HepG2 (cell line): ENCODE results near the gene ZNF142. TPM values are rescaled to one million over a fixed set of nuclear protein-coding genes. Genes with fewer than 3 reads are reported as not detected.

Experiments
- ATAC-seq: fragments of 200-7000 bp; cut with Tn5 transposase; 3 replicates; pipeline ENCODE4 v1.9.1; 2020; ENCODE audit warnings: mild to moderate bottlenecking, moderate library complexity
- BruUV-seq: library from RNA; stranded (reverse); fragments of 400-500 nt; replicated peaks from 2 replicates; lab custom pipeline; 2021; lab: Mats Ljungman, UMichigan
- CTCF ChIA-PET: fragments of 300-600 bp; formaldehyde crosslinking; extraction: SDS; loops from one replicate; lab custom pipeline; 2021; ENCODE audit warnings: low total read pairs, inconsistent platforms, low intra/inter-chr PET ratio; lab: Yijun Ruan, JAX
- POLR2A ChIA-PET: fragments of 350-600 bp; sonication (Branson Sonifier 250); formaldehyde crosslinking; loops from one replicate; lab custom pipeline; 2020; ENCODE audit warnings: antibody characterized with exemption, inconsistent platforms; lab: Yijun Ruan, JAX
- DNase-seq: peaks from one replicate; pipeline ENCODE4 v3.0.0-alpha.2; 2015; ENCODE audit warnings: low spot score
- FAIRE-seq: peaks from 3 replicates; lab custom pipeline; 2011; peaks lifted over from hg19 to GRCh38; lab: Jason Lieb, UNC
- H2AFZ ChIP-seq: one replicate; pipeline ENCODE4 v1.6.1; 2011; ENCODE audit warnings: low read length, inconsistent platforms
- H3K27ac ChIP-seq: fragments of 300-600 bp; 3 replicates; pipeline ENCODE4 v1.8.0; 2011; ENCODE audit warnings: mixed run types, mild to moderate bottlenecking, mixed read lengths, low read length, inconsistent platforms; ENCODE audit not compliant: insufficient read depth; ENCODE audit errors: extremely low read length
- H3K27me3 ChIP-seq, 2 experiments: fragments of 200-600 bp in 1 of 2; 2 replicates in 1 of 2; 3 replicates in 1 of 2; pipeline versions ENCODE4 v1.6.0 to v1.8.0; 2011; ENCODE audit warnings: low read length in 2 of 2, mild to moderate bottlenecking in 2 of 2, moderate library complexity in 2 of 2, inconsistent platforms in 1 of 2; ENCODE audit not compliant: insufficient read depth in 2 of 2, control insufficient read depth in 1 of 2
- H3K36me3 ChIP-seq, 2 experiments: fragments of 200-600 bp in 1 of 2; replicated peaks in 1 of 2; 2 replicates in 1 of 2; 3 replicates in 1 of 2; pipeline versions ENCODE4 v1.5.1 to v1.8.0; 2011; ENCODE audit warnings: low read length in 2 of 2, inconsistent platforms in 1 of 2; ENCODE audit not compliant: insufficient read depth in 2 of 2, control insufficient read depth in 1 of 2
- H3K4me1 ChIP-seq: 2 replicates; pipeline ENCODE4 v1.5.1; 2012; ENCODE audit warnings: low read length, inconsistent platforms; ENCODE audit not compliant: insufficient read depth
- H3K4me2 ChIP-seq: 2 replicates; pipeline ENCODE4 v1.6.0; 2011; ENCODE audit warnings: low read depth, low read length, inconsistent platforms
- H3K4me3 ChIP-seq, 3 experiments: fragments of 200-600 bp in 1 of 3; sonication (generic), shearing (Covaris generic) in 1 of 3; replicated peaks in 1 of 3; 2 replicates each; pipeline ENCODE4 v1.5.1; 2011 to 2016; ENCODE audit warnings: low read length in 3 of 3, inconsistent platforms in 2 of 3, low read depth in 2 of 3, mild to moderate bottlenecking in 2 of 3, control low read depth in 1 of 3, mixed read lengths in 1 of 3; ENCODE audit not compliant: insufficient read depth in 1 of 3
- H3K79me2 ChIP-seq: one replicate; pipeline ENCODE4 v1.6.1; 2011; ENCODE audit warnings: low read length, inconsistent platforms; ENCODE audit not compliant: insufficient read depth
- H3K9ac ChIP-seq: 2 replicates; pipeline ENCODE4 v1.6.0; 2011; ENCODE audit warnings: mild to moderate bottlenecking, low read depth, low read length, inconsistent platforms; ENCODE audit not compliant: insufficient read depth
- H3K9me3 ChIP-seq: 2 replicates; pipeline ENCODE4 v1.5.1; 2012; ENCODE audit warnings: mild to moderate bottlenecking, low read length
- H4K20me1 ChIP-seq: 2 replicates; pipeline ENCODE4 v1.6.0; 2011; ENCODE audit warnings: inconsistent platforms, mild to moderate bottlenecking, low read length, moderate library complexity; ENCODE audit not compliant: insufficient read depth
- AGO2 ChIP-seq: fragments of 200-400 bp; formaldehyde crosslinking; optimal IDR thresholded peaks from 2 replicates; pipeline ENCODE3; 2017; ENCODE audit warnings: mild to moderate bottlenecking, low read depth, low read length, moderate library complexity
- HIVEP1 ChIP-seq: sonication (generic); formaldehyde crosslinking; IDR thresholded peaks from 2 replicates; pipeline ENCODE4 v1.4.0; 2020; ENCODE audit warnings: mild to moderate bottlenecking, missing genetic modification reagents
- KAT2B ChIP-seq: fragments of 150-350 bp; IDR thresholded peaks from 2 replicates; pipeline ENCODE4 v1.6.1; 2014; ENCODE audit warnings: low read depth, low read length, borderline replicate concordance
- KDM1A ChIP-seq: IDR thresholded peaks from 2 replicates; pipeline ENCODE4 v1.6.1; 2016; ENCODE audit warnings: missing compliant biosample characterization
- SAP130 ChIP-seq: IDR thresholded peaks from 2 replicates; pipeline ENCODE4 v1.6.1; 2016; ENCODE audit warnings: low read depth
- TEAD2 ChIP-seq: sonication (generic); formaldehyde crosslinking; IDR thresholded peaks from 2 replicates; pipeline ENCODE4 v1.9.0; 2021; ENCODE audit warnings: missing genetic modification reagents
- ZIK1 ChIP-seq: sonication (generic); formaldehyde crosslinking; IDR thresholded peaks from 2 replicates; pipeline ENCODE4 v1.5.0; 2020; ENCODE audit warnings: mild to moderate bottlenecking, low read depth, missing genetic modification reagents, borderline replicate concordance
- ZMYM2 ChIP-seq: sonication (generic); formaldehyde crosslinking; IDR thresholded peaks from 2 replicates; pipeline ENCODE4 v1.8.0; 2022; ENCODE audit warnings: mild to moderate bottlenecking, missing genetic modification reagents
- ZNF121 ChIP-seq: sonication (generic); formaldehyde crosslinking; IDR thresholded peaks from 2 replicates; pipeline ENCODE4 v1.5.0; 2020; ENCODE audit warnings: mild to moderate bottlenecking, missing genetic modification reagents
- ZNF256 ChIP-seq: sonication (generic); formaldehyde crosslinking; conservative IDR thresholded peaks from 2 replicates; pipeline ENCODE4 v1.4.0; 2020; ENCODE audit warnings: missing genetic modification reagents
- ZNF3 ChIP-seq: IDR thresholded peaks from 2 replicates; pipeline ENCODE4 v1.7.0; 2017; ENCODE audit warnings: inconsistent platforms
- ZNF367 ChIP-seq: sonication (generic); formaldehyde crosslinking; IDR thresholded peaks from 2 replicates; pipeline ENCODE4 v1.4.0; 2020; ENCODE audit warnings: missing genetic modification reagents, borderline replicate concordance
- ZNF619 ChIP-seq: sonication (generic); formaldehyde crosslinking; IDR thresholded peaks from 2 replicates; pipeline ENCODE4 v1.4.0; 2020; ENCODE audit warnings: mild to moderate bottlenecking, missing genetic modification reagents
- WGBS: methylation state at CpG from one replicate; pipeline ENCODE4 v1.1.6; 2017; ENCODE audit warnings: low lambda C conversion rate; 5-methylcytosine and 5-hydroxymethylcytosine counted together
- in situ Hi-C: cut with HindIII; loops from 2 replicates; pipeline ENCODE4 v1.10.0; 2017; ENCODE audit warnings: low pct_unique_long_range_greater_than_20kb; ENCODE audit not compliant: extremely low pct_ligation_motif_present
- intact Hi-C: fragments of 100-400 bp; cut with micrococcal nuclease; formaldehyde crosslinking; loops from one replicate; pipeline ENCODE4 v1.10.0; 2022; ENCODE audit not compliant: unreplicated experiment
- polyA plus RNA-seq, 8 experiments: library from polyadenylated mRNA; depleted of rRNA in 3 of 8; stranded (reverse) in 7 of 8; unstranded in 1 of 8; fragments of >200 nt; fragmentation: Illumina TruSeq in 4 of 8; extraction: Trizol in 4 of 8; gene quantifications; 2 replicates each; pipeline versions ENCODE4 v1.2.1 to v1.2.3, GENCODE V29; 2011 to 2016; ENCODE audit warnings: low read depth in 4 of 8, missing spikeins in 1 of 8, mixed read lengths in 1 of 8; ENCODE audit not compliant: insufficient read depth in 1 of 8
- total RNA-seq, 5 experiments: library from RNA; depleted of rRNA; stranded (reverse); fragments of >200 nt; fragmentation: Illumina TruSeq; extraction: Trizol; gene quantifications; 2 replicates each; pipeline ENCODE4 v1.2.3, GENCODE V29; 2016; ENCODE audit warnings: low read depth in 1 of 5
- TF ChIP-seq, protein P1 (sequence below): sonication (generic); formaldehyde crosslinking; IDR thresholded peaks from 2 replicates; pipeline ENCODE4 v1.8.0; 2022; ENCODE audit warnings: missing genetic modification reagents, mild to moderate bottlenecking, borderline replicate concordance
- TF ChIP-seq, protein P2 (sequence below): sonication (generic); formaldehyde crosslinking; IDR thresholded peaks from 2 replicates; pipeline ENCODE4 v1.4.0; 2020; ENCODE audit warnings: missing genetic modification reagents

The ZNF142 gene
- total and polyA plus RNA-seq, 2 of the 13 experiments (the other 11 are each of a cell fraction or from before 2014, with no cell fraction given), result 4.8 to 11.4 TPM

DNA sequence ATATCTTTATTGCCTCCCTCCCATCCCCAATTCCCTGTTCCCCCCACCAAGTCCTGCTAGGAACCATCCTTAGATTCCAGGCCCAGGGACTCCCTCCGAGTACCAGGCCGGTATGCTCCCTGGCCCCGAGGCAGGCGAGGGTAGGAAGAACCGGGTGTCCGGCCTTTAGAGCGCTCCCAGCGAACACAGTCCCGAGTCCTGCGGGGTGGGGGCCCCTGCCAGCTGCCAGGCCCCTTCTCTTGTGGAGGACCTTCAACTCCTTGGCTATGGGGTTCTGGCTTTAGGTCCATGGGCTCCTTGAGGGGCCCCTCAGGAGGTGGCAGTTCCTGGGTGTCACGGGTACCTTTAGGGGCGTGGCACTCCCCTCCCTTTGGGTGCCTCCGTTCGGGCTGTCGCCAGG, 4.5 kb upstream of the ZNF142 start:
- 96% methylated on average over 10 of the region's 15 CpGs for WGBS
- in situ Hi-C loops, result no loop called here

DNA sequence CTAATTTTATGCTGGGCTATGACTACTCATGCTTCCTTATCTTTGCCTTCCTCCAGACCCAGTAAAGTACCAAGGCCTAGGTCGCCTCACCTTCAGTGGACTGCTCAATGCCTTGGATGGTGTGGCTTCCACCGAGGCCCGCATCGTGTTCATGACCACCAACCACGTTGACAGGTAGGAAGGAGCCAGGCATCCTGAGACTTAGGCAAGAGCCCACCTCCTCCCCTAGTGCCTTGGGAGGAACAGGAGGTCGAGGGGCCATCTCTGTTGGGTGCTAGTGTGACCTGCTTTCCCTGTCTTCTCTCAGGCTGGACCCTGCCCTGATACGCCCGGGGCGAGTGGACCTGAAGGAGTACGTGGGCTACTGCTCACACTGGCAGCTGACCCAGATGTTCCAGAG, 3.4 kb upstream of the ZNF142 start:
- TF ChIP-seq SAP130 (no peak), TEAD2 (no peak), ZMYM2 (CRISPR knock-in tag) (no peak), ZNF256 (no peak), HIVEP1 (CRISPR knock-in tag) (no peak), ZNF3 (CRISPR knock-in tag) (no peak), KDM1A (CRISPR knock-in tag) (no peak), ZIK1 (CRISPR knock-in tag) (no peak), ZNF121 (no peak), ZNF367 (CRISPR knock-in tag) (no peak)
- TF ChIP-seq, protein P1, sequence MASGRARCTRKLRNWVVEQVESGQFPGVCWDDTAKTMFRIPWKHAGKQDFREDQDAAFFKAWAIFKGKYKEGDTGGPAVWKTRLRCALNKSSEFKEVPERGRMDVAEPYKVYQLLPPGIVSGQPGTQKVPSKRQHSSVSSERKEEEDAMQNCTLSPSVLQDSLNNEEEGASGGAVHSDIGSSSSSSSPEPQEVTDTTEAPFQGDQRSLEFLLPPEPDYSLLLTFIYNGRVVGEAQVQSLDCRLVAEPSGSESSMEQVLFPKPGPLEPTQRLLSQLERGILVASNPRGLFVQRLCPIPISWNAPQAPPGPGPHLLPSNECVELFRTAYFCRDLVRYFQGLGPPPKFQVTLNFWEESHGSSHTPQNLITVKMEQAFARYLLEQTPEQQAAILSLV (CRISPR knock-in tag), result no peak
- TF ChIP-seq, protein P2, sequence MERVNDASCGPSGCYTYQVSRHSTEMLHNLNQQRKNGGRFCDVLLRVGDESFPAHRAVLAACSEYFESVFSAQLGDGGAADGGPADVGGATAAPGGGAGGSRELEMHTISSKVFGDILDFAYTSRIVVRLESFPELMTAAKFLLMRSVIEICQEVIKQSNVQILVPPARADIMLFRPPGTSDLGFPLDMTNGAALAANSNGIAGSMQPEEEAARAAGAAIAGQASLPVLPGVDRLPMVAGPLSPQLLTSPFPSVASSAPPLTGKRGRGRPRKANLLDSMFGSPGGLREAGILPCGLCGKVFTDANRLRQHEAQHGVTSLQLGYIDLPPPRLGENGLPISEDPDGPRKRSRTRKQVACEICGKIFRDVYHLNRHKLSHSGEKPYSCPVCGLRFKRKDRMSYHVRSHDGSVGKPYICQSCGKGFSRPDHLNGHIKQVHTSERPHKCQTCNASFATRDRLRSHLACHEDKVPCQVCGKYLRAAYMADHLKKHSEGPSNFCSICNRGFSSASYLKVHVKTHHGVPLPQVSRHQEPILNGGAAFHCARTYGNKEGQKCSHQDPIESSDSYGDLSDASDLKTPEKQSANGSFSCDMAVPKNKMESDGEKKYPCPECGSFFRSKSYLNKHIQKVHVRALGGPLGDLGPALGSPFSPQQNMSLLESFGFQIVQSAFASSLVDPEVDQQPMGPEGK (CRISPR knock-in tag), result no peak
- TF ChIP-seq, all 625 proteins: peak for 0

More for the DNA sequence above, 4.5 kb upstream of the ZNF142 start:
- DNase-seq, result no peak
- BruUV-seq, result no TSS peak
- Histone ChIP-seq H3K4me1 (peaks cover 11% of the 10 kb centered on the region), H3K79me2 (peaks cover 11% of the 10 kb centered on the region), H3K27me3 (no peaks in the 10 kb centered on the region; a peak in 1 of 5 replicates), H4K20me1 (no peaks in the 10 kb centered on the region), H2AFZ (no peak overlapping the region), H3K9me3 (no peaks in the 10 kb centered on the region), H3K27ac (no peak overlapping the region), H3K9ac (no peak overlapping the region), H3K4me3 (no peak overlapping the region), H3K4me2 (no peak overlapping the region), H3K36me3 (peaks cover 33 to 69% of the 10 kb centered on the region in 2 experiments)
- no peak for FAIRE-seq
- no peak for TF ChIP-seq ZNF619 (CRISPR knock-in tag)
- peak; percentile 76 for TF ChIP-seq AGO2
- TF ChIP-seq KAT2B, result no peak
- intact Hi-C loops, result no loop called here
- ChIA-PET POLR2A (interaction anchor here (1.7 kb wide), 1 partner anchor 8 kb away, joined by 6 read pairs; the partner anchor contains the start of genes RNF25 and STK36), CTCF (no interaction called here)
- ATAC-seq, result no peak

More for the DNA sequence above, 3.4 kb upstream of the ZNF142 start:
- H2AFZ ChIP-seq, result no peak overlapping the region
- no peak overlapping the region for H3K4me2 ChIP-seq
- ATAC-seq (no peak), DNase-seq (no peak), FAIRE-seq (no peak)
- whole genome bisulfite sequencing, result 89% methylated on average over 10 of the region's 10 CpGs
- BruUV-seq, result no TSS peak
- no peaks in the 10 kb centered on the region; a peak in 1 of 5 replicates for H3K27me3 ChIP-seq
- no peaks in the 10 kb centered on the region for H4K20me1 ChIP-seq
- H3K27ac ChIP-seq, result no peak overlapping the region
- peaks cover 21% of the 10 kb centered on the region for H3K4me1 ChIP-seq
- H3K9ac ChIP-seq, result no peak overlapping the region
- no peaks in the 10 kb centered on the region for H3K9me3 ChIP-seq
- peaks cover 19% of the 10 kb centered on the region for H3K79me2 ChIP-seq
- peaks cover 31 to 59% of the 10 kb centered on the region in 2 experiments for H3K36me3 ChIP-seq
- in situ Hi-C loops, result no loop called here
- CTCF ChIA-PET, result no interaction called here
- POLR2A ChIA-PET, result interaction anchor here (1.7 kb wide), 1 partner anchor 9 kb away, joined by 6 read pairs; the partner anchor contains the start of genes RNF25 and STK36
- intact Hi-C loops, result no loop called here
- no peak overlapping the region for H3K4me3 ChIP-seq
